ENCODE results near the gene CALML6. TPM values are rescaled to one million over a fixed set of nuclear protein-coding genes. Genes with fewer than 3 reads are reported as not detected.

Gene CALML6
- total RNA-seq, 2 donors from 2014 or later: 1.0 to 4.3 TPM

- H3K27ac ChIP-seq: peak overlapping the region in 3 of 4 donors; percentile 81 to 96 (median 91)
- intact Hi-C loops (cut with DNase I): loop anchor here (5.0 to 10.0 kb wide), 2 partner anchors 54 to 102 kb away; no protein-coding TSS in a partner anchor
- no peaks in the 10 kb centered on the region for H3K9me3 ChIP-seq
- DNase-seq: no peak
- peaks cover 52% of the 10 kb centered on the region for H3K4me1 ChIP-seq
- no peak for ATAC-seq
- TF ChIP-seq CTCF (IDR thresholded peaks at IDR 0.05): no peak
- no peak for TF ChIP-seq POLR2A (IDR thresholded peaks at IDR 0.05)
- 14 to 26% methylated on average over 9 of the region's 9 CpGs for whole genome bisulfite sequencing, 2 donors
- H3K27me3 ChIP-seq: no peaks in the 10 kb centered on the region
- H3K4me3 ChIP-seq: peak overlapping the region in 1 of 2 donors; percentile 81
- H3K36me3 ChIP-seq (replicated peaks in 1 of 2; ENCODE audit: insufficient read depth in 1 of 2, low read depth in 2 of 2): no peaks in the 10 kb centered on the region
These were observed 25.8 kb upstream of the CALML6 start for GRCh38 chr1:1889090-1889750.

- DNase-seq (peak in 3 of 4 donors; percentile 42 to 55 (median 44)), ATAC-seq (peak; percentile 22)
- no peaks in the 10 kb centered on the region for H3K9me3 ChIP-seq
- no peak for TF ChIP-seq CTCF (IDR thresholded peaks at IDR 0.05)
- TF ChIP-seq POLR2A (IDR thresholded peaks at IDR 0.05): peak in 1 of 3 donors; percentile 11
- H3K36me3 ChIP-seq (replicated peaks in 1 of 2; ENCODE audit: insufficient read depth in 1 of 2, low read depth in 2 of 2): no peaks in the 10 kb centered on the region
- no peaks in the 10 kb centered on the region for H3K27me3 ChIP-seq
- peak overlapping the region; percentile 76 to 96 (median 86) for H3K27ac ChIP-seq
- peak overlapping the region; percentile 71 to 81 for H3K4me3 ChIP-seq
- WGBS, 2 donors: 1 to 2% methylated on average over 6 to 65 of the region's 88 CpGs
- intact Hi-C loops (cut with DNase I): loop anchor here (5.0 to 10.0 kb wide), 2 partner anchors 55 to 103 kb away; no protein-coding TSS in a partner anchor
- peaks cover 59% of the 10 kb centered on the region for H3K4me1 ChIP-seq
These were observed 25.1 kb upstream of the CALML6 start for GRCh38 chr1:1889847-1890505.

- intact Hi-C loops (cut with DNase I): no loop called here
- H3K4me3 ChIP-seq: peak within 1 kb of the TSS; percentile 81 to 88
- TF ChIP-seq POLR2A (IDR thresholded peaks at IDR 0.05) (peak in 1 of 3 donors; percentile 49), CTCF (IDR thresholded peaks at IDR 0.05) (peak in 1 of 7 experiments; percentile 14)
- H3K27ac ChIP-seq: peak within 1 kb of the TSS; percentile 76 to 96 (median 86)
- H3K9me3 ChIP-seq: no peaks in the 10 kb centered on the region
- WGBS, 2 donors: 1% methylated on average over 86 of the region's 137 CpGs; no CpG with 5 or more reads in 1 of the 2 donors
- DNase-seq (peak; percentile 84 to 89 (median 87)), ATAC-seq (peak; percentile 91)
- no peaks in the 10 kb centered on the region for H3K27me3 ChIP-seq
- H3K4me1 ChIP-seq: peaks cover 62% of the 10 kb centered on the region
- H3K36me3 ChIP-seq (replicated peaks in 1 of 2; ENCODE audit: insufficient read depth in 1 of 2, low read depth in 2 of 2): no peaks in the 10 kb centered on the region
These were observed 24.3 kb upstream of the CALML6 start, which contains the start of gene GNB1 for GRCh38 chr1:1890506-1891348. Gene GNB1, minus strand, starts transcription at chr1:1891087. Its CDS starts 65,634 bp downstream, at chr1:1825453.

GRCh38 chr1:1891349-1892078 is 23.5 kb upstream of the CALML6 start:
- Histone ChIP-seq H3K4me3 (peak overlapping the region; percentile 31 to 88), H3K4me1 (peaks cover 57% of the 10 kb centered on the region), H3K36me3 (replicated peaks in 1 of 2; ENCODE audit: insufficient read depth in 1 of 2, low read depth in 2 of 2) (no peaks in the 10 kb centered on the region), H3K27me3 (no peaks in the 10 kb centered on the region), H3K9me3 (no peaks in the 10 kb centered on the region), H3K27ac (peak overlapping the region; percentile 76 to 96 (median 86))
- WGBS, 2 donors: 1 to 7% methylated on average over 9 to 23 of the region's 59 CpGs
- ATAC-seq (peak; percentile 41), DNase-seq (peak; percentile 55 to 87 (median 80))
- TF ChIP-seq POLR2A (IDR thresholded peaks at IDR 0.05): peak in 2 of 3 donors; percentile 17 to 76
- no peak for TF ChIP-seq CTCF (IDR thresholded peaks at IDR 0.05)
- intact Hi-C loops (cut with DNase I): no loop called here

Measured in body of pancreas (tissue), 4 donors.